GM12864 (cell line): ENCODE measurements around the gene GLMP.
A peak's percentile ranks its signal among the peaks of the same experiment; 100 is the strongest.
"Not testable (repeated sequence)": the region's sequence is repeated elsewhere in the genome, so short reads cannot be mapped to it uniquely, and the experiment has no call there.

Source experiments
- DNase-seq: peaks from one replicate; pipeline ENCODE4 v3.0.0-alpha.2; 2011; ENCODE audit warnings: low read depth
- H3K4me3 ChIP-seq: 2 replicates; pipeline ENCODE4 v1.5.1; 2011; ENCODE audit warnings: mild to moderate bottlenecking, low read depth, low read length, control low read depth
- TF ChIP-seq, protein P1 (sequence below): IDR thresholded peaks from 2 replicates; pipeline ENCODE4 v1.5.1; 2011; ENCODE audit warnings: low read depth, mild to moderate bottlenecking, moderate library complexity, low read length, control low read depth, inconsistent platforms; ENCODE audit errors: missing control alignments

GLMP gene

DNA sequence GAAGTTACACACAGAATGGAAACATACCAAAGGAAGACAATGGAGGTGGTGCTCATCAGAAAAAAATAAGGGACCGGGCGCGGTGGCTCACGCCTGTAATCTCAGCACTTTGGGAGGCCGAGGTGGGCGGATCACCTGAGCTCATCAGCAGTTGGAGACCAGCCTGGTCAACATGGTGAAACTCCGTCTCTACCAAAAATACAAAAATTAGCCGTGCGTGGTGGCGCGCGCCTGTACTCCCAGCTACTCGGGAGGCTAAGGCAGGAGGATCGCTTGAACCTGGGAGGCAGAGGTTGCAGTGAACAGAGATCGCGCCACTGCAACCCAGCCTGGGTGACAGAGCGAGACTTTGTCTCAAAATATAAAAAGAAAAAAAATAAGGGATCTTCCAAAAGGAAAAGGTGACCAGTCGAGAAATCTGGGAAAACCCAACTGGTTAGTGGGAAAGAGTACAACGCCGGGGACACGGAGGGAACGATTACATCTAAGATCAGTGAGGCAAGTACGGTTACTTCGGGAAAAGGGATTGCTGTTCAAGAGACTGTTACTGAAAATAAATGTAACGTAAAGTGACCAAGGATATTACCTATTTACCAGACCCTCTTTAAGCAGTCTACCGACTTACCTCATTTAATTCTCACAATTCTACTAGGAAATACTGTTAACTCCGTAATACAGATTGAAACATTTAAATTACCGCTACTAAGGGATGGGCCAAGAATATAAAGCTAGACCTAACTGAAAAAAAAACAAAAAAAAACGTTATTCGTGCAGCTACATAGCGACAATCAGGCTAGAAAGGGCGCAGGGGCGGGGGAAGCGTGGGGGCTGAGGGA, 41.8 kb upstream of the GLMP start:
- DNase-seq: no peak
- TF ChIP-seq, protein P1, sequence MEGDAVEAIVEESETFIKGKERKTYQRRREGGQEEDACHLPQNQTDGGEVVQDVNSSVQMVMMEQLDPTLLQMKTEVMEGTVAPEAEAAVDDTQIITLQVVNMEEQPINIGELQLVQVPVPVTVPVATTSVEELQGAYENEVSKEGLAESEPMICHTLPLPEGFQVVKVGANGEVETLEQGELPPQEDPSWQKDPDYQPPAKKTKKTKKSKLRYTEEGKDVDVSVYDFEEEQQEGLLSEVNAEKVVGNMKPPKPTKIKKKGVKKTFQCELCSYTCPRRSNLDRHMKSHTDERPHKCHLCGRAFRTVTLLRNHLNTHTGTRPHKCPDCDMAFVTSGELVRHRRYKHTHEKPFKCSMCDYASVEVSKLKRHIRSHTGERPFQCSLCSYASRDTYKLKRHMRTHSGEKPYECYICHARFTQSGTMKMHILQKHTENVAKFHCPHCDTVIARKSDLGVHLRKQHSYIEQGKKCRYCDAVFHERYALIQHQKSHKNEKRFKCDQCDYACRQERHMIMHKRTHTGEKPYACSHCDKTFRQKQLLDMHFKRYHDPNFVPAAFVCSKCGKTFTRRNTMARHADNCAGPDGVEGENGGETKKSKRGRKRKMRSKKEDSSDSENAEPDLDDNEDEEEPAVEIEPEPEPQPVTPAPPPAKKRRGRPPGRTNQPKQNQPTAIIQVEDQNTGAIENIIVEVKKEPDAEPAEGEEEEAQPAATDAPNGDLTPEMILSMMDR: no peak
- peak overlapping the region; percentile 80 for H3K4me3 ChIP-seq

- TF ChIP-seq, protein P1: peak; percentile 50
- peak overlapping the region; percentile 80 for H3K4me3 ChIP-seq
- DNase-seq: no peak
Observed at GRCh38 chr1:156336242-156336641, 40.8 kb upstream of the GLMP start.

DNA sequence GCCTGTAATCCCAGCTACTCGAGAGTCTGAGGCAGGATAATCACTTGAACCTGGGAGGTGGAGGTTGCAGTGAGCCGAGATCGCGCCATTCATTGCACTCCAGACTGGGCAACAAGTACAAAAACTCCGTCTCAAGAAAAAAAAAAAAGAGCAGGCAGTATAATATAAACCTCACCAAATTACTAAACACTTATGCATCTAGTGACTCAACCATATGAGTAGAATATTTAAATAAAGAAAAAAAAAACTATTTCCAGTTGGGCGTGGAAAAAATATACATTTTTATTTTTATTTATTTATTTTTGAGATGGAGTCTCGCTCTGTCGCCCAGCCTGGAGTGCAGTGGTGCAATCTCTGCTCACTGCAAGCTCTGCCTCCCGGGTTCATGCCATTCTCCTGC, 27.7 kb upstream of the GLMP start:
- DNase-seq, H3K4me3 ChIP-seq: not testable (repeated sequence)

DNA sequence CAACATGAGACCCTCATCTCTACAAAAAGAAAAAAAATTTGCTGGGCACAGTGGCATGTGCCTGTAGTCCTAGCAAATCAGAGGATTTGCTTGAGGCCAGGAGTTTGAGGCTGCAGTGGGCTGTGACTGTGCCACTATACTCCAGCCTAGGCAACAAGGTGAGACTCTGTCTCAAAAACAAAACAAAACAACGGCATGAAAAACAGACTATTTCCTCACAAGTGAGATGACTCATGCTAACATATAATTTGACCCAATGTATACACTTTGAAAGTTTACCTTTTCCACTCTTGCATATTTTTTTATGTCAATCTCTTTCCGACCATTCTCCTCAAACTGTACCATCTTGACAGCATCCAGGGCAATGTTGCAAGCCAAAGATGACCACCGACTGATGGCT, 25.1 kb upstream of the GLMP start:
- TF ChIP-seq, protein P1: no peak
- no peak overlapping the region for H3K4me3 ChIP-seq
- no peak for DNase-seq

GRCh38 chr1:156319664-156320063, 24.2 kb upstream of the GLMP start:
- no peak for DNase-seq
- no peak overlapping the region for H3K4me3 ChIP-seq
- TF ChIP-seq, protein P1: peak; percentile 37

DNA sequence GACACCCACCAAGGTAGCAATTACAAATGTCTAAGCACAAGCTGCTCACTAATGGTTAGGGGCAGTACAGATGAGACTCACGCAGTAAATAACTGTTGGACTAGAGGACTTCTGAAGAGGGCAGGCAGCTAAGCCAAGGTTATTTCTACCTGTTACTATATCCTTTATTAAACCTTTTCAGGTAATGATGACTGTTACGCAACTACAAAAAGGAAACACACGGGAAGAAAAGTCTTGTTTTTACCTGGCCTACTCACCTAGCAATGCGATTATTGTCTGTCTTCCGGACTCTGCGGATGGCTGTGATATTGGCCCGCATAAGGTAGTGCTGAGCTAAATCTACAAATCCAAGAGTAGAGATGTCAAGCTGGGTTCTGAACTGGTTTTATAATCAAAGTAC, 21.4 kb upstream of the GLMP start:
- DNase-seq: no peak
- TF ChIP-seq, protein P1: no peak
- H3K4me3 ChIP-seq: no peak overlapping the region

DNA sequence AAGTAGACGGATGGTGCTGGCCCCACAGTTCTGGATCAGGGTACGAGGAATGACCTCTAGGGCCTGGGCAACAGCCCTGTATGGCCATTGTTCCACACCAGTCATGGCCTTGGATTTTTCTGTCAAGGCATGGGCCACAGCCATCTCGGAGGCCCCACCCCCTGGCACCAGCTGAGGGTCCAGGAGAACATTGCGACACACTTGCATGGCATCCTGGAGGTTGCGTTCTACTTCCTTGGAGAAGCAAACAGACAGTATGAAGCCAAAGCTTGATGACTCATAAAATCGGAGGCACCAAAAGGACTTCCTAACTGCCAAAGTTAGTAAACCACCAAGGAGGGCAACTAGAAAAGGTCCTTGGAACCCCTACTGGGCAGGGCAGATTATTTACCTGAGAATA, 15.5 kb upstream of the GLMP start:
- DNase-seq: no peak
- H3K4me3 ChIP-seq: no peak overlapping the region
- TF ChIP-seq, protein P1: no peak
